ENCODE results near the gene CYP11A1.

Gene CYP11A1

GRCh38 chr15:74406992-74407705 lies 39.7 kb upstream of the CYP11A1 start:
- DNase-seq (ENCODE audit: low read depth, low spot score), result peak; percentile 92
- H3K4me3 ChIP-seq (ENCODE audit: low read depth, low read length), result no peak overlapping the region
- in situ Hi-C loops (cut with HindIII; ENCODE audit: low sequenced_read_pairs), result no loop called here
- TF ChIP-seq CTCF (IDR thresholded peaks at IDR 0.05; ENCODE audit: low read depth, low read length), result no peak

- in situ Hi-C loops (cut with HindIII; ENCODE audit: low sequenced_read_pairs), result no loop called here
- no peak overlapping the region for H3K4me3 ChIP-seq (ENCODE audit: low read depth, low read length)
- TF ChIP-seq CTCF (IDR thresholded peaks at IDR 0.05; ENCODE audit: low read depth, low read length), result no peak
- no peak for DNase-seq (ENCODE audit: low read depth, low spot score)
Observed at GRCh38 chr15:74406517-74406916, 39.1 kb upstream of the CYP11A1 start.

GRCh38 chr15:74405823-74406222 lies 38.4 kb upstream of the CYP11A1 start:
- no peak for TF ChIP-seq CTCF (IDR thresholded peaks at IDR 0.05; ENCODE audit: low read depth, low read length)
- no peak overlapping the region for H3K4me3 ChIP-seq (ENCODE audit: low read depth, low read length)
- DNase-seq (ENCODE audit: low read depth, low spot score), result peak; percentile 39
- in situ Hi-C loops (cut with HindIII; ENCODE audit: low sequenced_read_pairs), result no loop called here

- no peak for TF ChIP-seq CTCF (IDR thresholded peaks at IDR 0.05; ENCODE audit: low read depth, low read length)
- in situ Hi-C loops (cut with HindIII; ENCODE audit: low sequenced_read_pairs), result no loop called here
- DNase-seq (ENCODE audit: low read depth, low spot score), result no peak
- no peak overlapping the region for H3K4me3 ChIP-seq (ENCODE audit: low read depth, low read length)
Observed at GRCh38 chr15:74403991-74404563, 36.6 kb upstream of the CYP11A1 start.

- no peak for DNase-seq (ENCODE audit: low read depth, low spot score)
- in situ Hi-C loops (cut with HindIII; ENCODE audit: low sequenced_read_pairs), result no loop called here
- no peak for TF ChIP-seq CTCF (IDR thresholded peaks at IDR 0.05; ENCODE audit: low read depth, low read length)
- no peak overlapping the region for H3K4me3 ChIP-seq (ENCODE audit: low read depth, low read length)
Observed at GRCh38 chr15:74403588-74403919, 36.1 kb upstream of the CYP11A1 start.

- H3K4me3 ChIP-seq (ENCODE audit: low read depth, low read length), result no peak overlapping the region
- no peak for DNase-seq (ENCODE audit: low read depth, low spot score)
- TF ChIP-seq CTCF (IDR thresholded peaks at IDR 0.05; ENCODE audit: low read depth, low read length), result no peak
- in situ Hi-C loops (cut with HindIII; ENCODE audit: low sequenced_read_pairs), result no loop called here
Observed at GRCh38 chr15:74402873-74403587, 35.6 kb upstream of the CYP11A1 start.
